Stimulated activated CD4-positive, alpha-beta T cell treated with anti-CD3 and anti-CD28 coated beads, TNF-alpha, amount 100 ng/mL, for 4 hours (primary cell): ENCODE results near the gene STX18.
"Not testable (repeated sequence)": the region's sequence is repeated elsewhere in the genome, so short reads cannot be mapped to it uniquely, and the experiment has no call there.

Experiments
- DNase-seq, 3 experiments: peaks; one replicate each; pipeline ENCODE4 v3.0.0-alpha.2; 2020; ENCODE audit warnings: low read depth in 3 of 3

STX18 gene

DNA sequence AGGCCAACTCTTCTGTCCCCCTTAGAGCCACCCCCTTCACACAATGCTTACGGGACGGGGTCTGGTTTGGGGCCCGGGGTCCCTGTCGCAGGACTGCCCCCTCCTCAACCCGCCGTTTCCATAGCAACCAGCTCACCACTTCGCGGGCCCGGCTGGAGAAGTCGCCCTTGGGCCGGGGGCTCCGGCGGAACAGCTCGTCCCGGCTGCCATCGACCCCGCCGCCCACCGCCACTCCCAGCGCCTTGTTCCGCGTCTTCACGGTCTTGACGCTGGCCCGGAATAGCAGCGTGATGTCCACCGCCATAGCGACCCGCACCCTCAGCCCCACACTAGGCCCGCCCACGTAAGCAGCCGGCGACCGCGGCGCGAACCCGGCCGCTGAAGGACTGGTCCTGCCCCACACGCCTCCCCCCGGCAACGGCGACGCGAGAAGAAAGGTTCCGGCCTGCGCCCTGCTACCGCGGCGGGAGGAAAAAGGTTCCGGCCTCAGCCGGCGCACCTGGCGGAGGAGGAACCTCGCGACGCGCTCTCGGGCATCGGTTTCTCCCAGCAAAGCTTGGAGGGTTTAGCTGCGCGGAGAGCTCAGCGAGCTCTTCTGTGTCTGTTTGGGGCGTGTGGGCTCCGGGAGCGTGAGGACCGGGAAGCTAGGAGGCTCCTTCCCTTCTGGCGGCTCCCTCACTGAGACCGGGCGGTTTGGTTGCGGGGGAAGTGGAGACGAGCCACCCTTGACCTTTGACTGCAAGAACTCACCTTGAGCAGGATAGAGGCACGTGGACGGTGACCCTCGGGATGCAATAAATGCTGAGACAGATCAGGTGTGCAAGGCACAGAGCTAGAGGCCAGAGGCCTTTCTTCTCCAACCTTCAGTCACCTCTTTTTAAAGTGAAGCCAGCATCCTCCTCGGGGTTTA, at the start of gene STX18:
STX18 (minus strand) TSS at position 388 of the 910 bp plus-strand sequence; CDS start at position 304, 84 bp downstream.
- DNase-seq: peak; percentile 79 to 84 (median 80)

DNA sequence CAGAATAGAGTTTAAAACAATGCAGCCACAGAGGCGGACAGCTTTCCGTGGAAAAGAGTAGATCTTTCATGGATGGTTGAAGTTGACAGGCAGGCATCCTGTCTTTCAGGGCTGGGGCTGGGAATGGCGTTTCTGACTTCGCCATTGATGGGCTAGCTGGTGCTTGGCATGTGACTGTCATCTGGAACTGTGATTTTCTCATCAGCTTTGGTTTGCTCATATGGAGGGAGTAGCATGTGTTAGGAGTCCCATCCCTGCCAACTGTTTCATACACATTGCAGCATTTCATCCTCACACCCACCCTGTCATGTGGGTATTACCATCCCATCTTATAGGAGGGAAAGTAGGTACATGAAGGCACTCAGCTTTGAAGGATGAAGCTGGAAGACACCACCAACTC, 49.2 kb upstream of the STX18 start:
- no peak for DNase-seq

DNA sequence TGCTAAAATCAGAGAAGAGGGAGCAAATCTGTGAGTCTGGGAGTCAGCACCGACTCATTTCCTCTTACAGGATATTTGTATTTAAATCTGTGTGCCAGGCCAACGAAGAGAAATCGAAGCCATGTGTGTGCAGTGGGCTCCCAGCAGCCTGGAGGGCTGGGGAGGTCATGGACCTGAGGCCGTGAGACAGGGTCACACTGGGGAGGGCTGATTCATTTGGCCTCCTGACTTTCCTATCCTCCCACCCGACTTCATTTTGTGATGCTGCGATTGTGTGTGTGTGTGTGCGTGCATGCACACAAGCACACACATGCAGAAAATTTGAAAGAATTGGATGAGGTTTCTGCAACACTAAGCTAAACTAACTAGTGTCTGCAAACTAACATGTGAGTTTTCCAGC, 48.7 kb upstream of the STX18 start:
- no peak for DNase-seq

DNA sequence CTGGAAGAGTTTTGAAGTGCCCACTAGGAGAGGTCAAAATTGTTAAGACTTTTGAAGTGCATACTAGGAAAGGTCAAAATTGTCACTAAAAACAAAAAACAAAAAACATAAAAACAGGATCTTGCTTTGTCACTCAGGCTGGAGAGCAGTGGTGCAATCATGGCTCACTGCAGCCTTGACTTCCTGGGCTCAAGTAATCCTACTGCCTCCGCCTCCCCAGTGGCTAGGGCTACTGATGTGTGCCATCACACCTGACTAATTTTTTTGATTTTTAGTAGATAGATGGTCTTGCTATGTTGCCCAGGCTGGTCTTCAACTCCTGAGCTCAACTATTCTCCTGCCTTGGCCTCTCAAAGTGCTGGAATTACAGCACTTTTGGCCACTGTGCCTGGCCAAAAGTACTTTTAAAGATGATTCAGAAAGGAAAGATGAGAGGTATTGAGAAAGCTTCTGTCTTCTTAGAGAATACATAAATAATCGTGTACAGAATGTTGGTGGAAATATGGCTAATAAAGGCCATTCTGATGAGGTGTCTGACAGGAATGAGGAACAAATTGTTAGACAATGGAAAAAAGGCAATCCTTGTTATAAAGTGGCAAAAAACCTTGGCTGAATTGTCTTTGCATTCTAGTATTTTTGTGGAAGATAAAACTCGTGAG, 43.3 kb upstream of the STX18 start:
- no peak for DNase-seq

DNA sequence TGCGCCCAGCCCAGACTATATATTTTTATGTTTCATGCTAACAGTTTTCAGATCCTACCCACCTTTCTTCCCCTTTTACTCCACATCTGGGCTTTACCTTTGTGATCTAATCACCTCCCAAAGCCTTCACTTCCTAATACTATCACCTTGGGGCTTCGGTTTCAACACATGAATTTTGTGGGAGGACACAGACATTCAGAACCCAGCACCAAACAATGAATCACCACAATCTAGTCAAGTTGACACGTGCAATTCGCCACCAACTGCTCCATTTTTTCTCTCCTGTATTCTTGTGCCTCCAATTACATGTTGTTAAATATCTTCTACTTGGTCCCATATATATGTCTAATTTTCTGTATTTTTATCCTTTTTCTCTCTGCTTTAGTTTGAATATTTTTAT, 41.8 kb upstream of the STX18 start:
- DNase-seq: no peak

DNA sequence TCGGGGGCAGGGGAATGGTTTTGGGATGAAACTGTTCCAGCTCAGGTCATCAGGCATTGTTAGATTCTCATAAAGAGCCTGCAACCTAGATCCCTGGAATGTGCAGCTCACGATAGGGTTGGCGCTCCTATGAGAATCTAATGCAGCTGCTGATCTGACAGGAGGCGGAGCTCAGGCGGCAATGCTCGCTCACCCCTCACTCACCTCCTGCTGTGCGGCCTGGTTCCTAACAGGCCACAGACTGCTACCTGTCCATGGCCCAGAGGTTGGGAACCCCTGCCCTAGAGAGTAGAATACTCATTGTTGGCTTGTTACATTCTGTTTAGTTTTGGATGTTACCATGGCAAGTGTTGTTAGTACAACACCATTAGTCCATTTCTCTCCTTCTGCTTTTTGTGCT, 40.8 kb upstream of the STX18 start:
- DNase-seq: no peak

DNA sequence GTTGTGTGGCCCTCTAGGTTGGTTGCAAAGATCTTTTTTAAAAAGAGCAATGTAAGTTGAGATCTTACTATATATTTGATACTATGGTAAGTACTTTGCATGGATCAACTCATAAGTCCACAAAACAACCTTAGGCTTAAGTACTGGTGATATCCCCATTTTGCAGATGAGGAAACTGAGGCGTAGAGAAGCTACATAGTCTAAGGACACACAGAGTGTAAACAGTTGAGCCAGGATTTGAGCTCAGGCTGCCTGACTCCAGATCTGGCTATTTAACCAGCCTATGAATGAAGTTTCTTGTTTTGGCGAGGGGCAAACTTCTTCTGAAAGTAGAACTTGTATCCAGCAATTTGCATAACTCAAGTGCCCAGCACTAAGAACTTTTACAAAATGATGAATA, 38.6 kb upstream of the STX18 start:
- no peak for DNase-seq

DNA sequence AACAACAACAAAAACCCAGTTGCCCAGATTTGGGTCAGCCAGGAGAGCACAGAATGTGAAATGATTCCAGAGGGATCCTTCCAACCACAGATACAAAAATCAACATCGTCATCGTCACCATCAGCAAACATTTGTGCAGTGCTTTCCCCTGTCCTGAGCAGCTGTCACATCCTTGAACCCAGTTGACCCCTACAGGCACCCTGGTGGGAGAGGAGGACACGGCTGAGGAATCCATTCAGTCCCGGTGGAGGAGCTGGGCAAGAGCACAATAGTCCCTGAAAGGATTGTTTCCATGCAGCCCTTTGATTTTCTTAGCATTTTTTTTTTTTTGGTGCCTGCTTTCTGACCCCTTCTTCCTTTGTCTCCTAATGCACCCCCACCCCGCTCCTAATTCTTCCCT, 37.1 kb upstream of the STX18 start:
- DNase-seq: no peak

DNA sequence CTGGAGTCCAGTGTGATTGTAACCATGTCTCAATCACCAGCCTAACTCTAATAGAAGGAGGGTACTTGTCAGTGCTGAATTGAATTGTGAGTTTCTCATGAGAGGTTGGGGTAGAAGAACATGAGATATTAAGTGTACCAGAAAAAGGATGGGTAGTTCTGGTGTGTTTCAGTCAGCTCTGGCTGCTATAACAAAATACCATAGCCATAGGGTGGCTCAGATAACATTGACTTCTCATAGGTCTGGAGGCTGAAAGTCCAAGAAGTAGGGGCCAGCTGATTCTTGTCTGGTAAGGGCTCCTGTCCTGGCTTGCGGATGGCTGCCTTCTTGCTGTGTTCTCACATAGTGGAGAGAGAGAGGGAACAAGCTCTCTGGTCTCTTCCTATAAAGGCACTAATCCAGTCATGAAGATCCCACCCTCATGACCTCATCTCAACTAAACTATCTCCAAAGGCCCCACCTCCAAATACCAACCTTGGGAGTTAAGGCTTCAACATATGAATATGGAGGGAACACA, 35.6 kb upstream of the STX18 start:
- DNase-seq: no peak

DNA sequence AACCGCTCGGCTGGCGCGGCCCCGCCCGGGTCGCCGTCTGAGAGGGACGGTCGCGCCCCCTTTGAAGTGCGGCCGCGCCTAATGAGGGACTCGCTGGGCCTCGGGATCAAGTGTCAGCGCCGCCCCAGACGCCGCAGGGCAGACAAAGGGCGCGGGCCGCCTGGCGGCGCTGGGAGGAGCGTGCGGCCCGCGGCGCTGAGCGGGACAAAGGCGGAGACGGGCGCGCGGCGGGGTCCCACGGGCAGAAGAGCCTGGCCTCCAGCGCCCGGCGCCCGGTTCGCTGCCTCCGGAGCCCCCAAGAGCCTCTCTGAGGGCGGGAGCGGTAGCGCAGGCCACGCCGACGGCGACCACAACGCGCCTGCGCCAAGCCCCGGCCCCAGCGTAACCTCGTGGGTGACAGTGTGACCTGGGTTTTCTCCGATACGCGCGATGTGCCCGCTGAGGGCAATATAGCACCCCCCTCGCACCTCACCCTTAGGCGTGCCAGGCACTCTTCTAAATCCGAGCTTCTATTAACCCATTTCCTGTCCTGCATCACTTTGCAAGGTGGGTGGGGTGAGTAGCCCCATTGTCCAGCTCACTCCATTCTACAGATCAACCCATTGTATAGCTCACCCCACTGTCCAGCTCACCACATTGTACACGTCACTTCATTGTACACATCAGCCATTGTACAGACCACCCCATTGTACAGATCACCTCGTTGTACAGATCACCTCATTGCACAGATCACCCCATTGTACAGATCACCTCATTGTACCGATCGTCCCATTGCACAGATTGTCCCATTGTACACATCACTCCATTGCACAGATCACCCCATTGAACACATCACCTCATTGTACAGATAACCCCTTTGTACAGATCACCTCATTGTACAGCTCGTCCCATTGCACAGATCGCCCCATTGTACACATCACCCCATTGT, 33.7 kb upstream of the STX18 start:
- peak; percentile 37 to 51 (median 44) for DNase-seq

DNA sequence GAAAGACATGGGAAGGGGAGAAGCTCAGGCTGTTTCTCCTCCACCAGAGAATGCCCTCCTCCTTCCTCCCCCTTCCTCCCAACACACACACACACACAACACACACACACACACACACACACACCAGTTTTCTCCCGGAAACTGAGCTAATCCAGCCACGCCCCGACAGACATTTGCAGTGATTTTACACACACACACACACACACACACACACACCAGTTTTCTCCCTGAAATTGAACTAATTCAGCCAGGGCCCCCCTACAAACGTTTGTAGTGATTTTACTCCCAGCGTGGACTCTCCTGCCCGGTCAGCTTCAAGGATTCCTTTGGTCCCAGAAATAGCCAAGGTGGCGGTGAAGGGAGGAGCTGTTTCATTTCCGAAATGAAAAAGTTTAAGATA, 32.9 kb upstream of the STX18 start:
- no peak for DNase-seq

DNA sequence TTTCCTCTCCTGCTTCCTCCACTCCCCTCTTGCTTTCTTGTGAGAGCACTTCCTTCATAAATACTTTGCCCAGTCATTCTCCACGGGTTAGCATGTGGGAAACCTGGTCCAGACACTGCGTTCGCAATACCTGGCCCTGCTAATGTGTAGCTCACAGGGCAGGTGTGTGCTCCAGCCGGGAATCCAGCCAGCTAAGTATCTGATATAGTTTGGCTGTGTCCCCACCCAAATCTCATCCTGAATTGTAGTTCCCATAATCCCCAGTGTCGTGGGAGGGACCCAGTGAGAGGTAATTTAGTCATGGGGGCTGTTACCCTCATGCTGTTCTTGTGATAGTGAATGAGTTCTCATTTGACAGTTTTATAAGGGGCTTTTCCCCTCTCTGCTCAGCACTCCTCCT, 32.2 kb upstream of the STX18 start:
- DNase-seq: no peak

DNA sequence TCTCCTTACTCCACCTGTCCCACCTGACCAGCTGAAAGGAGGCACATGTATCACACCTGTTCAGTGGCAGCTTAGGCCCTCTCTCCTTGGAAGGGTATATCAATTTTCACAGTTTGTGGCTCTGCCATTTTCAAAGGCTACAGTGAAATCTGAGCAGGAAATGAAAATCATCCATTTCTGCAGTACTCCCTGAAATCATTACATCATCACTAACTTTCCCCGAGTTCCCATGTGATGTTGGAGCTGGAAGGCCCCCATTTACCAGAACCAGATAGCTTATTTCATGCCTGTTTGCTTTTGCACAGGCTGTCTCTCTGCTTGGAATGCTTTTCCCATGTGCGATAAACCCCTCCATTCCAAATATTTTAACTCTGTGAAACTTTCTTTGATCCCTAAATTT, 31.0 kb upstream of the STX18 start:
- DNase-seq: no peak

DNA sequence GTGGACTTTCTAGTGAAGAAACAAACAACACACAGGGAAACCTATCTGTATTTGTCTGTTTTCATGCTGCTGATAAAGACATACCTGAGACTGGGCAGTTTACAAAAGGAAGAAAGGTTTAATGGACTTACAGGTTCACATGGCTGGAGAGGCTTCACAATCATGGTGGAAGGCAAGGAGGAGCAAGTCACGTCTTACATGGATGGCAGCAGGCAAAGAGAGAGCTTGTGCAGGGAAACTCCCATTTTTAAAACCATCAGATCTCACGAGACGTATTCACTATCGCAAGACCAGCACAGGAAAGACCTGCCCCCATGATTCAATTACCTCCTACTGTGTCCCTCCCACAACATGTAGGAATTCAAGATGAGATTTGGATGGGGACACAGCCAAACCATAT, 28.0 kb upstream of the STX18 start:
- not testable (repeated sequence) for DNase-seq

DNA sequence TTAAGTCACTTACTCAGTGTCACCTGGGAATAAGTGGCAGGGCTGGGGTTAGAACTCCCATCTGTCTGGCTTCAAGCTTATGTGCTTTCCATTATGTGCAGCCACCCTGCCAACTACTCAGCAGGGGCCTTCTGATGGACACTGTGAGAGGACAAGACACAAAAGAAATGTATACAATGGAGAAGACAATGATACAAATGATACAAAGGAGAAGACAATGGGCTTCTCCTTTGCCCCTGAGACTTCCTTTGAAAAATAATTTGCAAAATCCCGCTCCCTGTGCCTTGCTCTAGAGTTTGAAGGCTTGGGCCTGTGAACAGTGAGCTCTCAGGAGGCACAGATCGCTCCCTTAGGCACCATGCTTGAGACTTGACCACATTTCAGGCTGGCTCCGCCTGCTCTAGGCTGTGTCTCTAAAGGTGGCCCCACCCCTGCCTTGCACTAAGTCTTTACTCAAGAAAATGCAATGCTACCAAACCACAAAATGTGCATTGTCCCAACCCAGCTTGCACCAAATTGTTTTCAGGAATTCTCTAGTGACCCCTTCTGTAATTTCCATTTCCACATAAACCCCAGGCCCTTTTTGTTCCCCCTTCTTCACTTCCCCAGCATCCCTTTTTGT, 27.1 kb upstream of the STX18 start:
- no peak for DNase-seq

DNA sequence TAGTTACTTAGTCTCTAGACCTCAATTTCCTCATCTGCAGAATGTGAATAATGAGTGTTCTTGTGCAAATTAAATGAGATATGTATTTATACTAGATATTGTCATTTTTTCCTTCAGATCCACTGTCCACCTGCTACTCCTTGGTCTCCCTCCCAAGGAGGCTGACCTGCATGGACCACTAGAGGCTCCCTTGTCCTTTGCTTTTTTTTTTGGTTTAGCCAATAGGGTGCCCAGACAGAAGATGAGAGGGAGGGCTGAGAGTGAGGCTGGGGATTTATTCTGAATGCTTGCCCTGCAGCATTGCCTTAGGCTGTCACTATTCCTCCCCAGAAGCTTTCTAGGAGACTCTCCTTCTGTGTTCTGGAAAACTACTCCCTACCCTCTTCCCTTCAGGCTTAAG, 24.5 kb upstream of the STX18 start:
- DNase-seq: not testable (repeated sequence)

DNA sequence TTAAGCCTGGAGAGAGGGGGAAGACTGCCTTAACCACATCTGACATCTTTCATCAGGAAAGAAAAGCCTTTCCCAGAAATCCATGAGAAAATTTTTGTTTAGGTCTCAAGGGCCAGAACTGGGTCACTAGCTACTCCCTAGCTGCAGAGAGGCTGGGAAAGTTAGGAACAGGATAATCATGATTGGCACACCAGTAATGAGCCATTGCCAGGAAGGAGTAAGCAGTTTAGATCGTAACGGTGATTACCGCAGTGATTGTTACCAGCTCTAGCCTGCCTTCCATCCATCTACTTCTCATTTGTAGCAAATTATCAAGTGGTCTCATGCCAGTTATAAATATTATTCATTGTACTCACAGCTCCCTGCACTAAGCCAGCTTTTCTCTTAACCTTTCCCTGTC, 22.7 kb upstream of the STX18 start:
- no peak for DNase-seq

DNA sequence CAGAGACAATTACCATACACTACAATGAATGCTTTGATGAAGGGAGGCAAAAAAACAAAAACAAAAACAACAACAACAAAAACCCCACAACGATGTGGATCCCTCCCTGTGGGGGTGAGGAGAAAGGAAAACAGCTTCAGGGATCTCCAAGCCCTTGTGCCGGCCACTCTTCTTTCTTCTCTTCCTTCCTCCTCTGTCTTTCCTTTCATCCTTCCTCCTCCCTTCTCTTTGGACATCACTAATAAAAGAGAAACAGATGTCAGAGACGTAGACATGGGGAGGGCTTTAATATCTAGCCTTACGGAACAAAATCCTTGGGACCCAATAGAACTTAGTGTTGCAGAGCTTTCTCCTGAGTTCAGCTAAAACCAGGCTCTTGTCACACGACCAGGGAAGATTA, 18.8 kb upstream of the STX18 start:
- DNase-seq: no peak

DNA sequence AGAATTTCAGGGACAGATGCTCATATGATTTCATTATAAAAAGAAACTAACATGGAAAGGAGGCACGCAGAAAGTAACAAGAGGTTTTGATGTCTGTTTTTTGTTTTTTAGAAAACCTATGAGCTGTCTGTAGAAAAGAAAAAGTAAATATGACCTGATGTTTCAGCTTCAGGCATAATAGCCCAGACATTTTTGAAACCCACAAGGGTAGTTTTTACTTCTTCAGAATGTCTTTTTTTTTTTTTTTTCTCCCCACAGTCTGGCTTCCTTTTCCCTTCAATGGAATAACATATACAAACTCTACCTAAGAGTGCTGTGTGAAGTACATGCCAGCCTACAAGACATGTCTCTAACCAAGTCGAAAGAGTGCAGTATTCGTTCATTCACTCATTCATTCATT, 18.3 kb upstream of the STX18 start:
- no peak for DNase-seq

DNA sequence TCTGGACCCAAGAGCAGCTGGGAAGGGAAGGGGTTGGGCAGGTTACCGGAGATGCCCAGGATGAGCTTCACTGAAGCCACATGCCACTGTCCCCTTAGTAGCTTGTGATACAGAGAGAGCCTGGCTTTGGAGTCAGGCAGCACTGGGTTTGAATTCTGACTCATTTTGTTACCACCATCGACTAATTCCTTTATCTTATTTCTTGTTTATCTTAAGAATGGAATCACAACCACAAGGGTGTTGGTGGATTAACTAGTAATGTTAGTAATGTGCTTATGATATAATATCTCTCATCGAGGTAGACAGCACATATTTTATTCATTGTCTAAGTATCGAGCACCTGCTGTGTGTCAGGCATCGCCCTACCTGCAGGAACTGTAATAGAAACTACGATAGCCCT, 17.7 kb upstream of the STX18 start:
- DNase-seq: no peak

DNA sequence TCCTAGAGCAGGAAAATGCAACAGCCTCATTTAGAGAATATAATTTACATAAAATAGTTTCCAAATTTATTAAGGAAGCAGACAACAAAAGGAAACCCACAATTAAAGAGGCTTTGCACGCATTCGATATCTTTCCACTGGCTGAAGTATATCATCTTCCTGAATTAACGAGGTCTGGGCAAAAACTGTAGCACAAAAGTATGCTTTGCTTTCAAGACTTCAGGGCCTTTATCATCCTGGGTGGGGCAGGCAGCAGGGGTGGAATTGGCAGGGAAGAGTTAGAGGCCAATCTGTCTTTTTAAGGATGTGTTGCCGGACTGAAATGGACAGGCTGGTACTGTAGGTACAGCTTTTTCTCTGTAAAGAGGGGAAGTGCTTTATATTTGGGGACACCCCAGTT, 17.0 kb upstream of the STX18 start:
- no peak for DNase-seq

DNA sequence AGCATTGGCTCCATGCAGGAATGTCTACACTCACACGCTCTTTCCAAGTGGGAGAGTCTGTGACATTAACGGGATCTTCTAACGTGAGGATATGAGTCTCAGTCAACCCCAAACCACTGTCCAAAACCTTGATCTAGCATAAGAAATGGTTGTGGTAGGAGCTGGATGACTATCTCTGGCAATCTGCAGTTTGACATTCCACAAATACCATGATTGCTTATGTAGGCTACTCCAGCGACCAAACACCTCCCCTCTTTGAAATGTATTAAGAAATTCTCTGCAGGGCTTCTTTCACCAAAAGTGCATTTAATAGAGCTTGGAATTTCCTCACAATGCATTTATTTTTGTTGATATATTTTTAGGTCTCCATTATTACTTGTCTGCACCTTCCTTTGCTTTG, 14.1 kb upstream of the STX18 start:
- no peak for DNase-seq
